Measurements from ENCODE around the gene IL24. TPM values are rescaled to one million over a fixed set of nuclear protein-coding genes. Genes with fewer than 3 reads are reported as not detected.

IL24 gene
- polyA plus RNA-seq, 1 of the 3 experiments (the other 2 are of a cell fraction), result 0.03 TPM

DNA sequence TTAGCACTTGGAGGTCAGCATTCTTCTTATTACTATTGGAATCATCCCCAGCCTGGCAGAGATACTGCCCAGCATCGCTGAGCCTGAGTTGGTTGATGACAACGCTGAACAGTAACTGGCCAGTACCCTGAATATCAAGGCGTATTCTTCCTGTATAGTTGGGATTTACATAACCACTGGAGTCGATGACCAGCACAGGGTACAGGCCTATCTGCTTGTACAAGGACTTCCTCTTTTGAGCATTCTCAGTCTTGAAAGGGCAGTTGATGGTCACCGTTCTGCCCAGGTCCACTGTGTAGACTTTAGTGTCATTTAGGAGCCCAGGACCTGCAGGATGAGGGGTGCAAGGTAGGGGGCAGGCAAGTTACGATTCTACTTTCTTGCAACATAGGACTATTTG, 40.2 kb downstream of the IL24 start:
- ChIA-PET POLR2A (no interaction called here), CTCF (interaction anchor here (2.7 kb wide), 1 partner anchor 25 kb away, joined by 11 read pairs; no protein-coding TSS in a partner anchor)
- Histone ChIP-seq H3K4me3 (ENCODE audit: low read depth in 2 of 2, low read length in 1 of 2) (no peak overlapping the region), H3K79me2 (ENCODE audit: insufficient read depth) (no peaks in the 10 kb centered on the region), H4K20me1 (ENCODE audit: insufficient read depth) (no peaks in the 10 kb centered on the region), H3K9ac (no peak overlapping the region), H3K4me1 (ENCODE audit: control insufficient read depth in 1 of 2, insufficient read depth in 2 of 2, low read depth in 1 of 2, low read length in 1 of 2) (no peaks in the 10 kb centered on the region), H3K9me3 (no peaks in the 10 kb centered on the region), H3K9me2 (no peaks in the 10 kb centered on the region), H3K36me3 (replicated peaks in 1 of 2; ENCODE audit: control insufficient read depth in 1 of 2, insufficient read depth in 2 of 2, low read length in 1 of 2) (no peaks in the 10 kb centered on the region), H3F3A (replicated peaks; ENCODE audit: insufficient read depth) (no peaks in the 10 kb centered on the region), H3K27ac (ENCODE audit: low read depth in 2 of 2, low read length in 1 of 2) (no peak overlapping the region), H3K4me2 (no peak overlapping the region), H2AFZ (ENCODE audit: low read depth) (no peak overlapping the region), H3K27me3 (ENCODE audit: insufficient read depth) (peaks cover 16% of the 10 kb centered on the region; the same call in 1 of the 2 replicates)
- WGBS (ENCODE audit: low lambda C conversion rate), result 52% methylated on average over 5 of the region's 6 CpGs
- DNase-seq, result no peak
- TF ChIP-seq TEAD4 (IDR thresholded peaks at IDR 0.05; ENCODE audit: borderline replicate concordance, insufficient read depth), result no peak
- TF ChIP-seq EZH2phosphoT487 (IDR thresholded peaks at IDR 0.05; ENCODE audit: borderline replicate concordance, low read depth), result no peak
- no peak for TF ChIP-seq FOSL2 (IDR thresholded peaks at IDR 0.05; ENCODE audit: borderline replicate concordance, low read depth)
- no peak for TF ChIP-seq EP300 (IDR thresholded peaks at IDR 0.05; ENCODE audit: borderline replicate concordance in 1 of 2, low read depth in 1 of 2, low read length in 1 of 2)
- no peak for TF ChIP-seq JUND (IDR thresholded peaks at IDR 0.05)

DNA sequence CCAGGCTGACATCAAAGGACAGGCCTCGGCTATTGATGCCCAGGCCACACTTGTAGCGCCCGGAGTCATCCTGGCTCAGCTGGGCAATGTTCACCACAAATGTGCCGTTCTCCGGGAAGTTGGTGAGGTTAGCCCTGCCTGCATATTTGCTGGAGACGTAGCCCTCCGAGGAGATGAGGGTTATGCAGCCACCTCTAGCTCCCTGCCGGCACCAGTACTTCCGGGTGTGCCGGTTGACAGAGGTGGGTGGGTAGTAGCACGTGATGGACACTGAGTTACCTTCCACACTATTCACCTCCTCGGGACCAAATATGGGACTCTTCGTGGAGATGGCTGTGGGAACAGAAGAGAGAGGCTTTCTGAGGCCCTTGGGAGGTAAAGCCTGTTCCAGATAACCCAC, 41.9 kb downstream of the IL24 start:
- Histone ChIP-seq H3K4me2 (no peak overlapping the region), H3K9me2 (no peaks in the 10 kb centered on the region), H3K4me1 (ENCODE audit: control insufficient read depth in 1 of 2, insufficient read depth in 2 of 2, low read depth in 1 of 2, low read length in 1 of 2) (no peaks in the 10 kb centered on the region), H3K27ac (ENCODE audit: low read depth in 2 of 2, low read length in 1 of 2) (no peak overlapping the region), H3K9ac (no peak overlapping the region), H3K27me3 (ENCODE audit: insufficient read depth) (peaks cover 29% of the 10 kb centered on the region; the same call in 1 of the 2 replicates), H3K4me3 (ENCODE audit: low read depth in 2 of 2, low read length in 1 of 2) (no peak overlapping the region), H2AFZ (ENCODE audit: low read depth) (no peak overlapping the region), H3K36me3 (replicated peaks in 1 of 2; ENCODE audit: control insufficient read depth in 1 of 2, insufficient read depth in 2 of 2, low read length in 1 of 2) (no peaks in the 10 kb centered on the region), H3K79me2 (ENCODE audit: insufficient read depth) (no peaks in the 10 kb centered on the region), H3K9me3 (no peaks in the 10 kb centered on the region), H3F3A (replicated peaks; ENCODE audit: insufficient read depth) (no peaks in the 10 kb centered on the region), H4K20me1 (ENCODE audit: insufficient read depth) (no peaks in the 10 kb centered on the region)
- POLR2A ChIA-PET, result no interaction called here
- CTCF ChIA-PET, result interaction anchor here (0.8 to 1.4 kb wide), 3 partner anchors 21 to 213 kb away, joined by 3 to 6 read pairs (median 5); no protein-coding TSS in a partner anchor
- no peak for DNase-seq
- whole genome bisulfite sequencing (ENCODE audit: low lambda C conversion rate), result 43% methylated on average over 11 of the region's 13 CpGs
- TF ChIP-seq RFX5 (IDR thresholded peaks at IDR 0.05; ENCODE audit: low read length), result no peak
- TF ChIP-seq, protein P1, sequence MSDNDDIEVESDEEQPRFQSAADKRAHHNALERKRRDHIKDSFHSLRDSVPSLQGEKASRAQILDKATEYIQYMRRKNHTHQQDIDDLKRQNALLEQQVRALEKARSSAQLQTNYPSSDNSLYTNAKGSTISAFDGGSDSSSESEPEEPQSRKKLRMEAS (IDR thresholded peaks at IDR 0.05; ENCODE audit: low read depth), result no peak
- no peak for TF ChIP-seq RXRA (IDR thresholded peaks at IDR 0.05; ENCODE audit: borderline replicate concordance, low read depth)
- TF ChIP-seq FOXJ3 (CRISPR knock-in tag; IDR thresholded peaks at IDR 0.05), result no peak
- no peak for TF ChIP-seq RAD21 (IDR thresholded peaks at IDR 0.05; ENCODE audit: low read length)
- TF ChIP-seq EP300 (IDR thresholded peaks at IDR 0.05; ENCODE audit: borderline replicate concordance in 1 of 2, low read depth in 1 of 2, low read length in 1 of 2), result no peak
- TF ChIP-seq, protein P2, sequence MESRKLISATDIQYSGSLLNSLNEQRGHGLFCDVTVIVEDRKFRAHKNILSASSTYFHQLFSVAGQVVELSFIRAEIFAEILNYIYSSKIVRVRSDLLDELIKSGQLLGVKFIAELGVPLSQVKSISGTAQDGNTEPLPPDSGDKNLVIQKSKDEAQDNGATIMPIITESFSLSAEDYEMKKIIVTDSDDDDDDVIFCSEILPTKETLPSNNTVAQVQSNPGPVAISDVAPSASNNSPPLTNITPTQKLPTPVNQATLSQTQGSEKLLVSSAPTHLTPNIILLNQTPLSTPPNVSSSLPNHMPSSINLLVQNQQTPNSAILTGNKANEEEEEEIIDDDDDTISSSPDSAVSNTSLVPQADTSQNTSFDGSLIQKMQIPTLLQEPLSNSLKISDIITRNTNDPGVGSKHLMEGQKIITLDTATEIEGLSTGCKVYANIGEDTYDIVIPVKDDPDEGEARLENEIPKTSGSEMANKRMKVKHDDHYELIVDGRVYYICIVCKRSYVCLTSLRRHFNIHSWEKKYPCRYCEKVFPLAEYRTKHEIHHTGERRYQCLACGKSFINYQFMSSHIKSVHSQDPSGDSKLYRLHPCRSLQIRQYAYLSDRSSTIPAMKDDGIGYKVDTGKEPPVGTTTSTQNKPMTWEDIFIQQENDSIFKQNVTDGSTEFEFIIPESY (IDR thresholded peaks at IDR 0.05; ENCODE audit: borderline replicate concordance, low read depth), result no peak
- TF ChIP-seq JUND (IDR thresholded peaks at IDR 0.05), result no peak
- no peak for TF ChIP-seq TAF1 (IDR thresholded peaks at IDR 0.05; ENCODE audit: borderline replicate concordance, low read depth, low read length)
- no peak for TF ChIP-seq FOSL2 (IDR thresholded peaks at IDR 0.05; ENCODE audit: borderline replicate concordance, low read depth)

Measured in SK-N-SH (cell line).